Fibroblast of peridontal ligament (primary cell): ENCODE results near the gene EIF2S1.

Experiments
- DNase-seq: peaks from one replicate; pipeline ENCODE4 v3.0.0-alpha.2; 2010; ENCODE audit errors: extremely low read depth

EIF2S1 gene

DNA sequence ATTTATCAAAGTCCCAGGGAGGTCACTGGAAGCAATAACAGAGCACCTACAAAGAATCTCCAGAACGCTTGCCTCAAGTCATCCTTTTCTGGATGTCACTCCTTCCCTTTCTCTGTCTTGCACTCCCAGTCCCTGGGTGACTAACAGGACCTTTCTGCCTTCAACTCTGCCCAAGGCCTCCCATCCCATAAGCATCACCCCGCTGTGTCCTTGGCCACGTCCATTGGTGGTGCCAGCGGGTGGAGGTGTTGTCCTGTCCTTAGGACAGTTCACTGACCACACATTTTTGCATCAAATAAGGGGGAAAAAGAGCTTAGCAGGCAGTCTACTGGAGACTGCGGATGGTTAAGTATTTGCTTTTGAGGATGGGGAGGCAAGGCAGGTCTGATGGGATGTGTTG, 75.5 kb downstream of the EIF2S1 start:
- DNase-seq = no peak
